HepG2 (cell line): Measurements from ENCODE around the gene SH2D3A. TPM values are rescaled to one million over a fixed set of nuclear protein-coding genes. Genes with fewer than 3 reads are reported as not detected.
A peak's percentile ranks its signal among the peaks of the same experiment; 100 is the strongest.

Source experiments
- DDIT3 ChIP-seq: sonication (generic); formaldehyde crosslinking; IDR thresholded peaks from 2 replicates; pipeline ENCODE4 v1.4.0; 2020; ENCODE audit warnings: mild to moderate bottlenecking, missing genetic modification reagents
- ERF ChIP-seq: IDR thresholded peaks from 2 replicates; pipeline ENCODE4 v1.6.1; 2018; ENCODE audit warnings: missing biosample characterization, missing genetic modification reagents
- FOXC1 ChIP-seq: sonication (generic); formaldehyde crosslinking; IDR thresholded peaks from 2 replicates; pipeline ENCODE4 v1.8.0; 2022; ENCODE audit warnings: mild to moderate bottlenecking, missing genetic modification reagents, borderline replicate concordance
- FOXJ3 ChIP-seq: sonication (generic); formaldehyde crosslinking; IDR thresholded peaks from 2 replicates; pipeline ENCODE4 v1.4.0; 2020; ENCODE audit warnings: missing genetic modification reagents, mild to moderate bottlenecking, borderline replicate concordance
- FOXK1 ChIP-seq: sonication (generic); formaldehyde crosslinking; IDR thresholded peaks from 2 replicates; pipeline ENCODE4 v1.4.0; 2020; ENCODE audit warnings: low read depth, missing genetic modification reagents, borderline replicate concordance
- JDP2 ChIP-seq: sonication (generic); formaldehyde crosslinking; IDR thresholded peaks from 2 replicates; pipeline ENCODE4 v1.8.1; 2022; ENCODE audit warnings: missing genetic modification reagents, borderline replicate concordance
- MIXL1 ChIP-seq: IDR thresholded peaks from 2 replicates; pipeline ENCODE4 v1.6.1; 2016
- MTERF4 ChIP-seq: sonication (generic); formaldehyde crosslinking; IDR thresholded peaks from 2 replicates; pipeline ENCODE4 v1.8.0; 2023; ENCODE audit warnings: mild to moderate bottlenecking, missing genetic modification reagents
- PRDM10 ChIP-seq: sonication (generic); formaldehyde crosslinking; IDR thresholded peaks from 2 replicates; pipeline ENCODE4 v1.4.0; 2020; ENCODE audit warnings: low read depth, missing genetic modification reagents
- THRA ChIP-seq: sonication (generic); formaldehyde crosslinking; IDR thresholded peaks from 2 replicates; pipeline ENCODE4 v1.4.0; 2020; ENCODE audit warnings: missing genetic modification reagents, borderline replicate concordance
- ZBTB3 ChIP-seq: sonication (generic); formaldehyde crosslinking; IDR thresholded peaks from 2 replicates; pipeline ENCODE4 v1.4.0; 2020; ENCODE audit warnings: low read depth, mild to moderate bottlenecking, moderate library complexity, missing genetic modification reagents, borderline replicate concordance
- ZBTB43 ChIP-seq: sonication (generic); formaldehyde crosslinking; conservative IDR thresholded peaks from 2 replicates; pipeline ENCODE4 v1.4.0; 2020; ENCODE audit warnings: missing genetic modification reagents
- ZFP41 ChIP-seq: sonication (generic); formaldehyde crosslinking; IDR thresholded peaks from 2 replicates; pipeline ENCODE4 v1.4.0; 2020; ENCODE audit warnings: mild to moderate bottlenecking, missing genetic modification reagents, borderline replicate concordance
- ZNF468 ChIP-seq: sonication (generic); formaldehyde crosslinking; IDR thresholded peaks from 2 replicates; pipeline ENCODE4 v1.8.0; 2022; ENCODE audit warnings: mild to moderate bottlenecking, moderate library complexity, missing genetic modification reagents
- ZNF768 ChIP-seq: sonication (generic); formaldehyde crosslinking; IDR thresholded peaks from 2 replicates; pipeline ENCODE4 v1.4.0; 2020; ENCODE audit warnings: missing genetic modification reagents
- polyA plus RNA-seq, 8 experiments: library from polyadenylated mRNA; depleted of rRNA in 3 of 8; stranded (reverse) in 7 of 8; unstranded in 1 of 8; fragments of >200 nt; fragmentation: Illumina TruSeq in 4 of 8; extraction: Trizol in 4 of 8; gene quantifications; 2 replicates each; pipeline versions ENCODE4 v1.2.1 to v1.2.3, GENCODE V29; 2011 to 2016; ENCODE audit warnings: low read depth in 4 of 8, missing spikeins in 1 of 8, mixed read lengths in 1 of 8; ENCODE audit not compliant: insufficient read depth in 1 of 8
- total RNA-seq, 5 experiments: library from RNA; depleted of rRNA; stranded (reverse); fragments of >200 nt; fragmentation: Illumina TruSeq; extraction: Trizol; gene quantifications; 2 replicates each; pipeline ENCODE4 v1.2.3, GENCODE V29; 2016; ENCODE audit warnings: low read depth in 1 of 5

Gene SH2D3A
- total and polyA plus RNA-seq, 2 of the 13 experiments (the other 11 are each of a cell fraction or from before 2014, with no cell fraction given): 1.0 to 2.2 TPM

GRCh38 chr19:6737873-6738786 is 29.1 kb downstream of the SH2D3A start (continued):
- peak; percentile 77 for TF ChIP-seq ZNF768 (CRISPR knock-in tag)
- TF ChIP-seq DDIT3 (CRISPR knock-in tag): no peak
- TF ChIP-seq JDP2: no peak
- TF ChIP-seq PRDM10: no peak; the same call in 1 of the 2 replicates
- TF ChIP-seq FOXK1 (CRISPR knock-in tag): peak; percentile 59; the same call in 1 of the 2 replicates
- peak; percentile 72; the same call in 1 of the 2 replicates for TF ChIP-seq FOXJ3
- 0 out of 2 replicates have a peak, but pooled peaks have one; percentile 82 for TF ChIP-seq FOXC1
- TF ChIP-seq ZFP41: no peak
- peak; percentile 89; the same call in 1 of the 2 replicates for TF ChIP-seq THRA (CRISPR knock-in tag)
- TF ChIP-seq ZNF468 (CRISPR knock-in tag): no peak
- TF ChIP-seq MTERF4 (CRISPR knock-in tag): no peak
- TF ChIP-seq ERF (CRISPR knock-in tag): no peak
- TF ChIP-seq ZBTB43 (CRISPR knock-in tag): 0 out of 2 replicates have a peak, but pooled peaks have one; percentile 42
- no peak for TF ChIP-seq ZBTB3 (CRISPR knock-in tag)
- TF ChIP-seq MIXL1 (CRISPR knock-in tag): peak; percentile 21; the same call in 1 of the 2 replicates
